ENCODE results near the gene FHAD1.

- TF ChIP-seq REST (IDR thresholded peaks at IDR 0.05; ENCODE audit: insufficient read depth in 1 of 2, low read depth in 2 of 2, low read length in 2 of 2), result no peak
- TF ChIP-seq POLR2AphosphoS5 (IDR thresholded peaks at IDR 0.05; ENCODE audit: low read depth, low read length), result no peak
- no peak for TF ChIP-seq TAF1 (IDR thresholded peaks at IDR 0.05; ENCODE audit: borderline replicate concordance, insufficient read depth, low read length)
Observed at GRCh38 chr1:15311122-15311822, 64.2 kb downstream of the FHAD1 start.
